ENCODE measurements around the gene PDPN.

- TF ChIP-seq CTCF (IDR thresholded peaks at IDR 0.05), result no peak
- no peak for TF ChIP-seq POLR2A (IDR thresholded peaks at IDR 0.05)
Measured at GRCh38 chr1:13536571-13536970, 47.1 kb upstream of the PDPN start.
